MV-4-11 (cell line): ENCODE measurements around the gene GATB.

Experiments
- DNase-seq: peaks from one replicate; lab custom pipeline; 2025; lab: John Stamatoyannopoulos, UW

The GATB gene, protein sequence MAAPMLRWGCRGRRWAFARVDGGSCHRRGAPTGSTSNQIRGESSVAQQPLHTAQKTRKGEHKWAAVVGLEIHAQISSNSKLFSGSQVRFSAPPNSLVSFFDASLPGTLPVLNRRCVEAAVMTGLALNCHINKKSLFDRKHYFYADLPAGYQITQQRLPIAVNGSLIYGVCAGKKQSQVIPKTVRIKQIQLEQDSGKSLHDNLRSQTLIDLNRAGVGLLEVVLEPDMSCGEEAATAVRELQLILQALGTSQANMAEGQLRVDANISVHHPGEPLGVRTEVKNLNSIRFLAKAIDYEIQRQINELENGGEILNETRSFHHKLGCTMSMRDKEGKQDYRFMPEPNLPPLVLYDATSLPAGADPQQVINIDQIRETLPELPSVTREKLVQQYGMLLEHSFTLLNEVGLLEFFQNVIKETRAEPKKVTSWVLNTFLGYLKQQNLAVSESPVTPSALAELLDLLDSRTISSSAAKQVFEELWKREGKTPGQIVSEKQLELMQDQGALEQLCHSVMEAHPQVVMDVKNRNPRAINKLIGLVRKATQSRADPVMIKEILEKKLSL

DNA sequence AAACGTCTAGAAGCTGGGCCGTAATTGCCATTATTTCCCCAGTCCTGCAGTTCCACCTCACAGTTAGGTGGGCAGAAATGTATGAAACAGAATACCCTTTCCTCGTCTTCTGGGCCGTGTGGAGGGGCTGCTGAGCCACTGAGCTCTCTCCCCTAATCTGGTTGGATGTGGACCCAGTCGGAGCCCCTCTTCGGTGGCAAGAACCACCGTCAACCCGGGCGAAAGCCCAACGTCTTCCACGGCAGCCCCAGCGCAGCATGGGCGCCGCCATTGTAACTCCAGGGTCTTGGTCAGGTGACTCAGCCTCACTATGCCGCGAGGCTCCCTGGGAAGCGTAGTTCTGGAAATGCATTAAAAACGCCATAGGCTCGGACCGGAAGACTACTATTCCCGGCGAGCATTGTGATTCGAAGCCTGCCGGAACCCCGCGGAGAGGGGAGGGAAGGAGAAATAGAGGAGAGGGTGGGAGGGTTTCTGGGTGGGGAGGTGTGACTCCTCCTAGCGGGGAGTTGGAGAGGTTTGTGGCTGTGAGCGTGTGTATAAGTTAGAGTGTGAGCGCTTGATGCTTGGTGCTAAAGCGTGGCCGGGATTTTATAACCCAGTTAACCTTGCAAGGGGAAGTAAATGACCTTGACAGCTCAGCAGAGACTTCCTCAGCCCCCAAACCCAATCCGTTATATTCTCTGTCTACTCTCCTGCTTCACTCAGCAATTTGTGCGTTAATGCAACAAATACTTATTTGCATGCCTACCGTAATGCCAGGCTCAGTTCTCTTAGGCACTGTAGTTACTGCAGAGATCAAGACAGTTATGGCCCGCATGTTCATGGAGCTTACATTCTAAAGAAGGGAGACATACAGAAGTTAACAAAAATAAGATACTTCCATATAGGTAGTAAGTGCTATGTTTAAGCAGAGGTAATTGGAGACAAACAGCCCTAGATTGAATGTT is at the start of gene GATB:
TSS of gene GATB (minus strand) at position 296 of the 950 bp plus-strand sequence. CDS start at position 271, 25 bp downstream.
- DNase-seq, result peak; percentile 97

DNA sequence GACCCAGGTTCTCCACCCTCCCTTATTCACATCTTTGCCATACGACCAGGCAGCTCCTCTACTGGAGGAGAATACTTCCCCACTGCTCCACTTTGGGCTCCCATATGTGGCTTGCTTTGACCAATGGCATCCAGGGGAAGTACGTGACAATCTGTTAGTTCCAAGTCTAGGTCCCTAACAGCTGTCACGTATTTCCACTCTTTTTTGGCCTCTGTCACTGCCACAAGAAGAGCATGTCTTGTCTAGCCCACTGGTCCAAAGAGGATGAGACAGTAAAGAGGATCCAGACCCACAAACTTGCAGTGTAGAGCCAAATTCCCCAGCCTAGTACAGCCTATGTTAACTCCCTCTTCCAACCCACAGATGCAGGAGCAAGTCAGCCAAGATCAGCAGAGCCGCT is 49.7 kb upstream of the GATB start:
- no peak for DNase-seq

DNA sequence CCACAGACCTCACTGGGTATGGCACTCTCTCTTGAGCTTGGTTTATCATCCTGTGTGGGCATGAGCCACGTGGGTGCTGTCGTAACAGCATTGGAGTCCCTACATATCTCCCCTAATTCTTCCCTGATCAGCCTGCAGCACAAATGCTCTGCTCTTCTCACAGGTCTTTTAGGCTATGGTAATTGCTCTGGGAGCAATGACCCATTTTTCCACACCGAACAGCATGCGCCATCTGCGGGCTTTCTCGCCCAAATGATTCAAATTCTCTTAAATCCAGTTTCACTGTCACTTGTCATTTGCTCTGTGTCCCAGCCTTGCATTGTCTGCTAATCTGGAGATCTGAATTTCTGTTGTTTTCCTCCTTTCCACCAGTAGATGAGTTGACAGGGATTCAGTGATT is 48.9 kb upstream of the GATB start:
- no peak for DNase-seq

DNA sequence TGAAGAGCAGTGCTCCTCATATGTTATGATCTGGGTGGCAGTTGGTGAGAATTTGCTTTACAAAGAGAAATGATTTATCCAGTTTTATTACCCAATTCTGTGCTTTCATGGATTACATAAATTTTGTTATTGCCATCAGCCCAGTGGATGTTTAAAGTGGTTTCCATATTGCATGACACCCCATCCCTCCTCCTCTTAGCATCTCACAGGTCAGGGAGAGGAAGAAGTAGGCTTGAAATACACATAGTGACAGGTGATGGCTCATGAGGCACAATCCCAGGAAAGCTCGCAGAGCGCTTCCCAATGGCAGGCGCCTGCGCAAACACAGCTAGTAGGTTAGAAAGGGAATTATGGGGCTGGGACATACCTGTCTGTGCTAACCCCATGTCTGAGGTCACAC is 47.7 kb upstream of the GATB start:
- DNase-seq, result no peak

DNA sequence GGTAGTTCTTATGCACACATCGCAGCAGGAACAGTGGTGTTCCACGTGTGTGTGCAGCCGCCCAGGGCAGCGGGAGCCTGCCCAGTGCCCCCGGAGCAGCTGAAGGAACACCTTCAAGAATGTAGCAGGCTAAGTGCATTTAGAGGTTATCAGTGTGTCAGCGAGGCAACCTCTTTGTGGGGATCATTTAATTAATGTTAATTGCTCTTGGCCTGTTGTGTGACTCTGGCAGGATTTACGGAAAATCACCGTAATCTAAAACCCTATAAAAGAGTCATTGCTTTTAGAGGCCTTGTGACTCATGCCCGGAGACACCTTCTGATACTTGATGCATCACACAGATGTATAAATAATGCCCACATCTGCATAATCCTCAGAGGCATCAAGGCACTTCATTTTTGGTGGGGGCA is 47.3 kb upstream of the GATB start:
- DNase-seq, result no peak

DNA sequence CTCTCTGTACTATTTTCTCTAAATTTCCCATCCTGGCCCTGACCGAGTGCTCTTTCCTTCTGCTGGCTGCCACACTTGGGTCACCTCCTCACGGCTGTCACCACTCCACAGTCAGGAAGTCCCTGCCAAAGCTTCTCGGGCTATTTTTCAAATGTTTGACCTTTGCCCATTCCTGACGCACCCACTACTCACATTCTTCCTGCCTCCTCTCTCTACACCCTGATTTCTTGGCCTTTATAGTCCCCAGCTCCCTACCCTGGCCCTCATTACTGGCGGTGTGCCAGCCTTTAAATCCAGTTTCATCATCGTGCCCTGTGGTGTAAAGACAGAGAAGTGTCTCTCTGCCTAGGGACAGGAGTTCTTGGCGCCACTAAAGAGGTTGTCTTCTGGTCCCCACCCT is 46.4 kb upstream of the GATB start:
- DNase-seq, result no peak

DNA sequence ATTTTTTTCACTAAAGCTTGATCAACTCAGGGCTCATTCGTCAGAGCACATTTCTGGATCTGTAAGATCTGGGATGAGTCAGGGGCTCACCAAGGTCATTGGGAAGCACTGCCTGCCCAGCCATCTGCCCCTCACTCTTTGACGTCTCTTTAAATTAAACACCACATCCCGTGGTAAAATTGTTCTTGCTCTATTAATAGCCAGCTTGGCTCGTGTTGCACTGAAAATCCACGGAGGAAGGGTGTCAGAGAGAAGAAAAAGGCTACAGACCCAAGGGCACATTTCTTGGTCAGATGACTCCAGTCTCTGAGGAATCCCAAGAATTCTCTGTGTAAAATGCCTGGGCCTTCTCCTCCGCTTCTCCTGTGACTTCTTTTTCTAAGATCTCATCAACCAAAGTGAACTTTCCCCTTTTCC is 45.7 kb upstream of the GATB start:
- DNase-seq, result no peak

DNA sequence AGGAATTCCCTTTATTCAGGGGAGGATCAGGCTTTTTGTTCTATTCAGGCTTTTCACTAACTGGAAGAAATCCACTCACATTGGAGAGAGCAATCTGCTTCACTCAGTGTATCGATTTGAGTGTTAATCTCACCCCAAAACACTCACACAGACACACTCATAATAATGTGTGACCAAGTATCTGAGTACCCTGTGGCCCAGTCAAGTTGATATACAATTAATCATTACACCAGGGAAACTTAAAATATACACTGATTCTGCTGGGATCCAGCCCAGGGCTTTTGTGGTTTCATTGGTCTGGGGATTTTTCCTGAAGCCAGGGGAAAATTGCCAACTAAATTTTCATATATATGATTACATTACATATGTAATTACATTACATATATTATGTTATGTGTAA is 44.0 kb upstream of the GATB start:
- no peak for DNase-seq

DNA sequence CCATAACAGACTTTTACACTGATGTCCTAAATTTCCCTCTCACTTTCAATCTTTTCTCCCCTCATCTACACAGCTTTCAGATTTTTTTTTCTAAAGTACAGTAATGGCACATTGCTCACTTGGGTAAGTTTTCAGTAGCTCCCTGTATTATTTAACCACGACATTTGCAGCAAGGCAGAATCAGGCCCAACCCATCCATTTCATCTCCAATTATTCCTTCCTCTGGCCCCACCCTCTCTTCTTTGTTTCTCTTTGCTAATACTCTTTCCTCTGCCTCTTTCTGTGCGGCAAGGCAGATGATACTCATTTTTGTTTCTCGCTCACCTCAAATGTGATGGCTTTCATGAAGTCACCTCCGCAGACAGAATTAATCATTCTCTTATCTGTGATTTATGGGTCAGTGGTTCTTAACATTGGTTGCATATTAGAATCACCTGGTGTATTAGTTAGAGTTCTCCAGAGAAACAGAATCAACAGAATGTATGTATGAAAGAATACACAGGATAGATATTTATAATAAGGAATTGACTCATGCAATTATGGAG is 43.4 kb upstream of the GATB start:
- no peak for DNase-seq

DNA sequence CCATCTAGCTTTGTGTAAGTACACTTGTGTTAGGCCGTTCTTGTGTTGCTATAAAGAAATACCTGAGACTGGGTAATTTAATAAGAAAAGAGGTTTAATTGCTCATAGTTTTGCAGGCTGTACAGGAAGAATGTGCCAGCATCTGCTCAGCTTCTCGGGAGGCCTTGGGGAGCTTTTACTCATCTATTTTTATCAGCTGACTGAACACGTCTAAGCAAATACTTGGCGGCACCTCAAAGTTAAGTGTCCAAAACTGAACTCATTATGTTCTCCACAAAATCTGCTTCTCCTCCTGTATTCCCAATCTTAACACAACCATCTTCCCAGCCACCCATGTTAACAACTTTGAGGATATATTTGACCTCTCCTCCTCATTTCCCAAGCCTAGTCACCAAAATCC is 42.4 kb upstream of the GATB start:
- no peak for DNase-seq

DNA sequence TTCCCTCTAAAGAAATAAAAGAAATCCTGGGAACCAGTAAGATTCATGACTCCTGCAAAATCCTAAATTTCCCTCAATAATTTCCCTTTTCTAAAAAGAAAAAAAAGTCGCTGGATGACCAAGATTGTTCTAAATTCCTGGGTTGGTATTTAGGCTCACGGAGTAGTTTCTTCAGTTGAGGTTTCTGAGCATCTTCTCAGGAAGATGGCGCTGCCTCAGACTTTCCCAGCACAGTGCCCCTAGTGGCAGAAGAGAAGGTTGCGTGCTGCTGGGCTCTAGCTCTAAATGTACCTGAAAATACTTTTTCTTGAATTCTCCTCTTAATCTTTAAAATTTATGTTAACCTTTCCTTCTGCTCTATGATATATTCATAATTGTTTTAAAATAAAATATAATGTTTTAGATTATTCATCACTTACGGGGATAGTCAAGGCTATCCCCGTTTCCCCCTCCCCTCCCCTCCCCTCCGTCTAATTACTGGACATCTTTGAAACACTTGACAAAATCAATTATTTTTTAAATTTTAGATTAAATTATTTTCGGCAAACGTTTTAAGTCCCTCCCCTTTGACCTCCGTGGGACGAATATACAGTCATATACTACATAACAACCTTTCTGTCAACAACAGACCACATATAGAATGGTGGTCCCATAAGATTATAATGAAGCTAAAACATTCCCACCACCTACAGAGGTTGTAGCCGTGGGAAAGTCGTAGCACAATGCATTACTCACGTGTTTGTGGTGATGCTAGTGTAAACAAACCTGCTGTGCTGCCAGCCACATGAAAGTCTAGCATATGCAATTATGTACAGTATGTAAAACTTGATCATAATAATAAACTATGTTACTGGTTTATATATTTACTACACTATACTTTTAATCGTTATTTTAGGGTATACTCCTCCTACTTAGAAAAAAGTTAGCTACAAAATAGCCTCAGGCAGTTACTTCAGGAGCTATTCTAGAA is 41.0 kb upstream of the GATB start:
- DNase-seq, result peak; percentile 56

DNA sequence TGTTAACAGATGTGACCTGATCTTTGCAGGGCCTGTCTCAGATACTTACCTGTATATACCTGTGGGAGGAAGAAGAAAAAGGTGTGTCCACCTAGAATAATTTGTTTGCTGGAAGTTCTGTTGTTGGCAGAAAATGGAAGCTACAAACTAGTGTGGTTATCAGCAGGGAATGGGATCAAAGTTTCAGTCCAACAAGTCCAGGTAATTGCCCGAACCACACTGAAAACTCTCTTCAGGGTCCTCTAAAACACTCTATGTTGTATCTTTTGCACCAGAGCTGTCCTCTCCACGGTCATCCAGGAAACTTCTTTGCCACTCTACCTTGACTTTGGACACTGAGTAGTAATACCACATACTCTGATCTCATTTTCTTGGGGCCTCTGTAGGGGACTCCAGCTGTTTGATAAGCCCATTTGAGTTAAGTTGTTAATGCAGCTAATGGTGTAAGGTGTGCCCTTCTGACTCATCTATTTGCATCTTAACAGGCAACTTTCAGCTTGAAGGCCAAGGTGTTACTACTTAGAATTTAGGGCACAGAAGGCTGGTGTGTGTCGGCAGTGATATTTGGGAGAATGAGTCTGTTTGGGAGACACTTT is 38.7 kb upstream of the GATB start:
- DNase-seq, result no peak

DNA sequence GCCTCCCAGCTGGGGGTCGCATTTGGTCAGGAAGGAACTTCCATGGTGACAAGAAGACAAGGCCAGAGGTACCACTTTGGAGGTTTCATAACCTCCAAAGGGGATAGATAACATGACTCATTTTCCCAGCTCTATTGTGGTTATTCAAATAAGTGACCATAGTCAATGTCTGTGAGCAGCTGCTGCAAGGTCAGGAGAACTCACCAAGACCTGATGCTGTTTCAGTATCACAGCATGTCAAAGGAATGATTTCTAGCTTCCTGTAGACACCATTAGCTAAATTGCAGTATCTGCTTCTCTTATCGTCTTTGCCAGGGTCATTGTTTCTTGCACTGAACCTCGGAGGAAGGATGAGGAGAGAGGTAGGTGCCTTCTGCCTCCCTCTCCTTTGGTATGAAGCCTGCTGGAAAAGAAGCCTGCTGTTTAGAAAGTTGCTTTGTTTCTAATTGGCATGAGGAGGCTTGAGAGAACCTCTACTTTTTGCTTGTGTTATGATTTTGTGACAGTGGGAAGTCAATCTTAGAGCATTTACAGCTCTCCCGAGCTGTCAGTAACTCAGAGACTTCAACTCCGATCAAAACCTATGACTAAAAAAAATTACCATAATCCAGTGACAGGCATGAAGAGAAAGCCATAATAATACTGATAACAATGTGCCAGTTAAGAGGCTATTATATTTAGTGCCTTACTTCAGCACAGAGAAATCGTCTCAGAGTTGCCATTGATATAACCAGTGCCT is 38.0 kb upstream of the GATB start:
- peak; percentile 77 for DNase-seq

DNA sequence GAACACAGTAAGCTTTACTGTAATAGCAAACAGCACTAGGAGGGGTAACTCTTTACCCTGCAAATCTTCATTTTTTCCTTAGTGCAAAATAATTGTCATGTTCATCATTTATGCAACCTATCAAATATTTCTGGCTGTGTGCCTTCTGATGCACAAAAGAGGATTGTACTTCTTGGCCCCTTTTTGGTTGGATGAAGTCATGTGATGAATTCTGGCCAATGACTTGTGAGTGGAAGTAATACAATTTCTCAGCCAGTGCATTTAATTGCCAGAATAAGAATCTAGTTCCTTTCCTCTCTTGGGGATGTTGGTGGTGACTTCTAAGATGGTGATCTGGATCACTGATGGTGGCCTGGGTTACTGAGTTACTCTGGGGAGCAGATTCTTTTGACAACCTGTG is 37.0 kb upstream of the GATB start:
- no peak for DNase-seq

DNA sequence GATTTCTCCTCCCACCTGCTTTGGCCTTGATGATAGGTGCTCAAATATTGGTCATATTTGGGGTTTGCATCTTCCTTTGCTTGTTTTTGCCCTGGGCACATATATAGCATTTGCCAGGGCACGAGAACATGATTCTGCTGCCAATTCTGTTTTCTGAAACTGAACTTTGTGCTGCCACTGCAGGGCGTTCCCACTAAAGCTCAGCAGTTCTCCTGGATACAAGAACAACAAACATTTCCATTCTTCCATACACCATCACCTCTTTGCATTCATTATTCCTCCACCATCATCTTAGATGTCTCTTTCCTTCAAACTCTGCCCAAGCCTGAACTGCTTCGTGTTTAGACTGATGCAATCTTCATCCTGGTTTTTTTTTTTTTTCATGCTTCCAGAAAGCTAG is 36.3 kb upstream of the GATB start:
- no peak for DNase-seq

DNA sequence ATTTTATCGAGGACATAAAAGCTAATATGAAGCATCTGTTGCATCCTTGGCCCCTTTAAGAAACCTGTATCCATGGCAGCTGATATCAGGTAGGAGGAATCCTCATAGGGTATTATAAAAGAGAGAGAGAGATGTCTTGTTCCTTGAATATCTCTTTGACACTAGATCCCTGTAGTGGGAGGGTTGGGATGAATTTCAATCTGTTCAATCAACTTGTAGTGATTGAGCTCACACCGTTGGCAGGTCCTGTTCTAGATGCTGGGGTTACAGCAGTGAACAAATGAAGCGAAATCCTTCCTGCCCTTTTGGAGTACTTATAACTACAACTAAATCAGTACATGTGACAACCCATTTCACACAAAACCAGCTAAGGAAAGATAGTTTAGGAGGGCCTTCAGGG is 35.3 kb upstream of the GATB start:
- DNase-seq, result no peak

DNA sequence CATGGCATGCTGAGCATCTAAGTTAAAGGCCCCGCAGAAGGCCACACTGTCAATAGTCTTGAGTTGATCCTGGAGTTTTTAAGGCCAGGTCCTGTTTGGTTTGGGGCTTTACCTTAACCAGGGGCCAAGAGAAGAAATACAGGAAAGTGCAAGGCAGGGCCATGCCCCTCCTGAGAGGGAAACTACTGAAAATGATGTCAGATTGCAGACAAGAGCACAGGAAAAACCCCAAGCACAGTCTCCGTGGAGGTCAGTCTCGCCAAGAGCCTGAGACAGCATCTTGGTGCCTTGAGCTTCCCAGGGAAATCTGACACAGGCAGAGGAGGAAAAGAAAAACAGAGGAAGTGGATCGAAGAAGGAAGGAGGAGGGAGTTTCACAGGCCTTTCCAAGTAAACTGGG is 32.2 kb upstream of the GATB start:
- DNase-seq, result no peak

DNA sequence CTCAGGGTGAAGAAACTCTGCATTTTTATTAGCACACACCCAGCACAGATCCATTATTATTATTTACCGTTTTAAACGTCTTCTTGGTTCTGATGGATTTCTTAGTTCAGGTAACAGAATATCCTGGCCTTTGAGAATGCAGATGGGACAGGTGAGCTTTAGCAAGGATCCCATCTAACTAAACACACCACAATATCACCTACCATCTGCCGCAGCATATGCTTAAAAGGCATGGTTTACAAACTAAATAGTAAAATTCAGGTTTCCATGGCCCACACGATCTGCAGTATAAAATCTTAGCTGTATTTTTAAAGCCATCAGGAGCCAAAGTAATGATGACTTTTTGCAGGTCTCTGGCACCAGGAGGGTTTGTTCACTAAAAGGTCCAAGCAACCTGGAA is 31.7 kb upstream of the GATB start:
- DNase-seq, result no peak

DNA sequence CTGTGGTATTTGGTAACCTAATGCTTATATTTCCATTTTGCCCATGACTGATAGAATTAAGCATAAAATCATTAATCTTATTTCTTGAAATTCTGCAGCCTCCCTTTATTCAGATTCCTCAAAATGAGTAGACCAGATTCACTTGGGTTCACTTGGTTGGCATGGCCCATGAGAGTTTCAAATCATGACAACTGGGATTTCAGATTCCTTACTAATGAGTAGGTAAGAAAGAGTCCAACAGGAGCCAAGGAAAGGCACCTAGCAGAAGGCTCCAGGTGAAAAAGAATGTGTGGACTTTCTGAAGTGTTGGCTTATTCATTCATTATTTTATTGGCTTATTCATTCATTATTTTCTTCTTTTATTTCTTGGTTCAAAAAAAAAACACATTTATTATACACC is 27.2 kb upstream of the GATB start:
- no peak for DNase-seq

DNA sequence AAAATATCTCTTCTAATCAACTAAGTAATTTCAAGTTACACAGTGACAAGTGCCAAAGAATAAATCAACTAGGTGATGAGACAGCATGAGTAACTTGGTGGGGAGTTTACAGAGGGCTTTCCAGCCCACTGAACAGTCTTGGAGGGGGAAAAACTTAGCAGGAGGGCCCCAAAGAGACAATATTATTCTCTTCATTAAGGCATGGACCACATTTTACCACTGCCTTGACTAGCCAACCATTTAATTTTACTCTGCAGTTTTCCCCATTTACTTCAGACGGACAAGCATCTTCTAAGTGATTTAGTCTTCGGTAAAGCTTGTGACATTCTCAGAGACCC is 25.3 kb upstream of the GATB start:
- DNase-seq, result no peak
